Measurements from ENCODE around the gene MYOZ3.

The MYOZ3 gene

DNA sequence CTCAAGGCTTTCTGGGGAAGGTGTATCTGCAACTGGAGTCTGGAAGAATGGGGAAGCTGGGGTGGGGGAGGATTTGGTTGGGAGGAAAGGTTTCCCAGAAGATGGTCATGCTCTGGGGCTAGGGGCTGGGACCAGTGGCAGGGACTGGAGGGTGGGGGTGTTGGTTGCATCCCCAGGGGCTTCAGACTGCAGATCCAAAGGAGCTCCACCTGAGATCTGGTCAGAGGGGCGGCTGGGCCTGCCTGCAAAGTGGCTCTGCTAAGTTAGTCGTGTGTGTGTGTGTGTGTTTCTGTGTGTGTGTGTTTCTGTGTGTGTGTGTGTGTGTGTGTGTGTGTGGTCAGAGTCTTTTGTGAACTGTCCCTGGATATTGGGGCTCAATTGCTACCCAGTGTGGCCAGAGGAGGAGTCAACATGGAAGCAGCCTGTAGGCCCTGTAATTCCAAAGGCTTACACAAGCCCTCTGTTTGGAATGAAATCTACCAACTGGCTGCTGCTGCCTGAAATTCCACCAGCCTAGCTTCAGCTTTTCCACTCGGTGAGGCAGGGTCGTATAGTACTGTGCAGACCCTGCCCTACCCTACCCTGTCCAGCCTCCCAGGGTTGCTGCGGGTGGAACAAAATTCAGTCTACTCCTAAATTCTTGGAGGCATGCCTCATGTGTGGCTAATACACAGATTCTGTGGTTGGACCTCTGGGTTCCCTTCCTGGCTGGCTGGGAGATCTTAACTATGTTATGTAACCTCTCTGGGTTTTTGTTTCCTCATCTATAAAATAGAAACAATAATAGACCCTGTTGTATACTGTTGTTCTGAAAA, 33.1 kb upstream of the MYOZ3 start:
- no peak for DNase-seq (ENCODE audit: low read depth)

DNA sequence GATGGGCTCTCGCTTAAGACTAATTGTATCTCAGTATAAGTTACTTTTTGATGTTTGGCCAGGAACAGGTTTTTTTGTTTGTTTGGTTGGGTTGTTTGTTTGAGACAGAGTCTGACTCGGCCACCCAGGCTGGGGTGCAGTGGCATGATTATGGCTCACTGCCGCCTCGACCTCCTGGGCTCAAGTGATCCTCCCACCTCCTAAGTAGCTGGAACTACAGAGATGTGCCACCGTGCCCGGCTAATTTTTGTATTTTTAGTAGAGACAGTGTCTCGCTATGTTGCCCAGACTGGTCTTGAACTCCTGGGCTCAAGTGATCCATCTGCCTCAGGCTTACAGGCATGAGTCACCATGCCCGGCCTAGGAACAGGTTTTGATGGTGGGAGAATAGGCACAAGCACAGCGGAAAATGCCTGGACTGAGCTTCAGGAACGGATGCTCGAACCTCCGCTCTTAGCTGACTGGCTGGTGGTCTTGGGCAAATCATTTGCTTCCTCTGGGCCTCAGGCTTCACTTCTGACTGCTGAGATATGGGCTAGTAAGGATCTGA, 32.0 kb upstream of the MYOZ3 start:
- no peak for DNase-seq (ENCODE audit: low read depth)

- no peak for DNase-seq (ENCODE audit: low read depth)
Observed at GRCh38 chr5:150630016-150630415, 31.0 kb upstream of the MYOZ3 start.

DNA sequence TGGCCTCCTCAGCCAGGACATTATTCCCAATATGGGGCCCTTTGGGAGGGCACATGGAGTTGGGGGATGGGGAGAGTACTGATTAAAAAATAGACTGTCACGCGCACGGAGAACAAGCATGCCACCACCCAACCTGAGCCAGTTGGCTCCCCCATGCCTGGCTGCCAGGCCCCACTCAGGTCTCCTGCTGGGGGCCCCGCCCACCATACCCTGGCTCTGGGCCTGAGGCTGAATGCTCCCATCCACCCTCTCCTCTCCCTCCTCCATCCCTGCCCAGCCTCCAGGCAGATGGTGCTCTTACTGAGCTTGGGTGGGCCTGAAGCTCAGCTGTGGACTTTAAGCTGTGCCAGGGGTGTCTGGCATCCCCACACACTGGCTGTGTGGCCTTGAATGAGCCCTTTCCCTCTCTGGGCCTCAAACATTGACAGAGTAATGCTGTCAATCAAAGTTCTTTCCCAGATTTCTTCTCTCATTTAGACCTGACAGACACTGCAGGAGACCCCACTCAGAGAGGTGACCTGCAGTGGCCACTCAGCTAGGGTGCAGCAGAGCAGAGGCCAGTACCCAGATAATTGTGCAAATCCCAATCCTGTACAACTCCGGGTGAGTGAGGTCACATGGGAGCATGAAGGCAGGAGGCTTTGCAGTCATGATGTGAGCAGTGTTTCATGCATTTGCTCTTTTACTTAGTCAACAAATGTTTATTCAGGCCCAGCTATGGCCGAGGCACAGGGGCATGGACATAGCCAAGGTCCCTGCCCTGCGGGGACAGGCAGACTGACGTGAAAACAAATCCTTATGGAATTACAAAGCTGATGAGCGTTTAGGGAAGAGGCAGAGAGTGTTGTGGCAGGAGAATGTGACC, 30.4 kb upstream of the MYOZ3 start:
- DNase-seq (ENCODE audit: low read depth) = no peak

DNA sequence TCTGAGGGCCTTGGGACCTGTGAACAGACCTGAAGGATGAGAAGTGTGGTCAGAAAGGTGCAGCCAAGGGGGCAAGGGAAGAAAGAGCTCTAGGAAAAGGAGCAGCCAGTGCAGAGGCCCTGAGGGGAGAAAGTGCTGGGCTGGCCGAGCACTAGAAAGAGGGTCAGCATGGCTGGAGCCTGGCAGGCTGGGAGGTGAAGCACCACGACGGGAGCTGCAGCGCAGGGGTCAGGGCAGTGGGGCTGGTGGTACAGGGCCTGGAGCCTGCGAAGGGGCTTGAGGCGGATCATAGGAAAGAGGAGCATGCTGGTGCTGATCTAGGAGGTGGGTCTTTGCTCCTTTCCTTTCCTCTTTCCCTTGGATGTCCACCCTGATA, 29.7 kb upstream of the MYOZ3 start:
- DNase-seq (ENCODE audit: low read depth) = no peak

DNA sequence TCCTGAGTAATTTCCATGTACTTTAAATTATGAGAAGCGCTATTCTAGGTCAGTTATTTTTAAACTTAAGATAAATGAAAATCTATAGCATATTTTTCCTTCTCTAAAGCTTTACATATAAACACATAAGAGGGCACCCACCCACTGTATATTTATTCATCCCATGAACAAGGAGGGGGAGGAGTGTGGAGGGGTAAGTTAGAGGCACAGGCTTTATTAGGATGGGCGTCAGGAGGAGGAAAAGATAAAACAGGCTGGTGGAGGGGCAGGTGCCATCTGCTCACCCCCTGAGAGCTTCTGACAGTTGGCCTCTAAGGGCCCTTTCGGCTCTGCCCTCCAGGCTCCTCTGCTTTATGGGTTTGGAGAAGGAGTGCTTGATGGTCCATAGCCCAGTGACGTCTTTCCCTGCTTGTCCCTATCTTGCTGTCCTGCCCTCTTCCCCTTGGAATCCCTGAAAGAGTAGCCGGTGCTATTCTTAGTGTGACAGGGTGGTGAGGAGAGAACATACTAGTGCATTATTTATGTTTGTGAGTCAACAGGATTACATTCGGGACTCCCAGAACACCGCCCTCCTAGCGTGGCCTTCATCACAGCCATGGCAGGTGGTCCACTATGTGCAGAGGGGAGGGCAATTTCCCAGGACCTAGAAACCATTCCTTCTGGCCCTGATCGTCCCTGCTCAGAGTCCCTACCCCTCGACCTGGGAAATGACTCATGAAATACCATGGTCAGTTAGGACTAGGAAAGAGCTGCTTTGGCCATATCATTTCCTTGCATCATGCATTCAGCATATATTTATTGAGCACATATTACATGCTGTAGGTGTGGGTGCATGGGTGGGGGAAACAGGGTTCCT, 28.5 kb upstream of the MYOZ3 start:
- no peak for DNase-seq (ENCODE audit: low read depth)

DNA sequence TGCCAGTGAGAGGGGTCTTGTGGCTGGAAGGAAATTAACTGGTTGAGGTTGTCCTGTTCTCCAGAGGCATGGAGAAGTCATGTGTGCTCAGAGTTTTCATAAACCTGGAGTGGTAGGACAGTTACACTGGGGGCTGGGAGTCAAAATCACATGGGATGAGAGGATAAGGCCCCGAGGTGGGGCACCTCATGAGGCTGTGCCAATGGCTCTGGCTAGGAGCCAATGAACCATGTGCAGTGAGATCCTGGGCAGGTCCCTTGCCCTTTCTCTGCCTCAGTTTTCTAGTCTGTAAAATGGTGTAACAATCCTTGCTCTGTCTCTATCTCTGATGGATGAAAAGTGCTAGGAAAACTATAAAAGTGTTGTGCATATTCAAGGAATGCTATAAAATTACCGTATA, 27.6 kb upstream of the MYOZ3 start:
- no peak for DNase-seq (ENCODE audit: low read depth)

DNA sequence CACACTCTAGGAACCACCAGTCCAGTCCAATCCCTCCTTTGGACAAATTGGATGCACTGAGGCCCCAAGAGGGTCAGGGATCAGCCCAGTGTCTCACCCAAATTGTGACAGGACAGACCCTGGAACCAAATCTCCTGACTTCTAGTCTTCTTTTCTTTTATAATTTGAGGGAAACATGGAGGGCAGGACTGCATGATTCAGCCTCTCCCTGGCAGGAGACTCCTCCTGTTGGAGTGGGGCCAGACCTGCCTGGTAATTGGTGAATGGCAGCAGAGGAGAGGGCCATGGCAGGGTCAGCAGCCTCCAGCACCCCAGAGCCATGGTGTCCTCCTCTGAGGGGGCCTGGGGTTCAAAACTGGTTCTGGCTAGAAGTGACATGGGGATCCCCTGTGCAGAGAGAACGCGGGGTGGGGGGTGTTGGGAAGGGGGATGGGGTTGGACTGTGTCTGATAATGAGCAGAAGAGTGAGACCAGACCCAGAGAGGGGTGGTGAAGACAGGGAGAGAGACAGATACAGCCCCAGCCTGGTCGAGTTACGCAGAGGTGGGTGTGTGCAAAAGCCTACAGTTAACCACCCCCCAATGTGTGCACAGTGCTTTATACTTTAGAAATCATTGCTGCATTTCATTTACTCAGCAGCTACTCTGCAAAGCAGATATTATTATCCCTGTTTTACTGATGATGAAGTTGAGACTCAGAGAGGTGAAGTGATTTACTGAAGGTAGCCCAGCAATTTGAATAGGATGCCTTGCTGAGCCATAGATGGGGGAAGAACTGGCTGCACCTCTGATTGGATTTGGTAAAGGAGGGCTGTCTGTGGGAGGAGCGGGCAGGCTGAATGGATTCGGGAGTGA, 24.4 kb upstream of the MYOZ3 start:
- no peak for DNase-seq (ENCODE audit: low read depth)

GRCh38 chr5:150637245-150638052, 23.6 kb upstream of the MYOZ3 start:
- no peak for DNase-seq (ENCODE audit: low read depth)

- no peak for DNase-seq (ENCODE audit: low read depth)
Observed at GRCh38 chr5:150638053-150638444, 23.0 kb upstream of the MYOZ3 start.

- DNase-seq (ENCODE audit: low read depth) = no peak
Observed at GRCh38 chr5:150638488-150639376, 22.3 kb upstream of the MYOZ3 start.

DNA sequence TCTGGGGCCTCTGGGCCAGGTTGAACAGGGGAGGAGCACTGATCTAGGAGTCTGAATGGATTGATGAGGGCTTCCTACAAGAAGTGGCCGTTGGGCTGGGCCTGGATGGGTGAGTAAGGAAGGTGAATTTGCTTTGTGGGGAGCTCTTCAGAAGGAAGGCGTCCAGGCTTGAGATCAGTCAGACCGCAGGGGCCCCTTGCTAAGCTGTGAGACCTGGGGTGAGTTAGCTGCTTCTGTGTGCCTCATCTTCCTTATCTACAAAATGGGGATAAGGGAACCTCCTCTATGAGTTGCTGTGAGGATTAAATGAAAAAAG, 21.7 kb upstream of the MYOZ3 start:
- DNase-seq (ENCODE audit: low read depth) = no peak

GRCh38 chr5:150639751-150640150, 21.3 kb upstream of the MYOZ3 start:
- no peak for DNase-seq (ENCODE audit: low read depth)

DNA sequence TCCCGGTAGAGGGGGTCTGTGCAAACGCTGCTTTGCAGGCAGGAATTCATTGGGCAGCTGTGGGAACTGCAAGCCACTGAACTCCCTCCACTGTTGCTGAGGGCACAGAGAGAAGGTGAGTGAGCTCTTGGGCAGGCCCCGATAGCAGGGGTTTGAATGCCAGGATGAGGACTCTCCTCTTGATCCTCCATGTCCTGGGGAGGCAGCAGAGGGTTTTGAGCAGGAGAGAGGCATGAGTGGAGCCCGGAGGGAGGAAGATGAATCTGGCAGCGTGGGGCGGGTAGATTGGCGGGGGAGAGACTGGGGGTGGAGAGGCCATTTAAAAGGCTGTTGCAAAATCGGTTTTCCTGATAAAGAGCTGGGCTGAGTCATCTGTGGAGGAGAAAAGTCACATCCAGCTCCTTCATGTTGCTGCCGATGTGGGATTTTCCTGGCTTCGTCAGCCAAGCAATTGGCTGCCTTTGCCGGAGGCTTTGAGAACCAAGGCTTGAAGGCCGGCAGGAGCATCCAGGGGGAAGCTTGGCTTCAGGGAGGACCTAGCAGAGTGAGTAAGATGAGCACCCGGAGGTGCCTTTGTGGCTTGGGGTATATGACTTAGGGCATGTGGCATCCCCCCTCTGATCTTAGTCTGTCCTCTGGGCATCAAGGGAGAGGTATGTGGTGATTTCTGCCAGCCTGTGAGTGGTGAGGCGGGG, 20.6 kb upstream of the MYOZ3 start, which contains the start of gene SYNPO:
TSS of gene SYNPO (plus strand) at position 350 of the 695 bp plus-strand sequence. CDS start 7,616 bp downstream, outside the sequence.
- DNase-seq (ENCODE audit: low read depth) = no peak

DNA sequence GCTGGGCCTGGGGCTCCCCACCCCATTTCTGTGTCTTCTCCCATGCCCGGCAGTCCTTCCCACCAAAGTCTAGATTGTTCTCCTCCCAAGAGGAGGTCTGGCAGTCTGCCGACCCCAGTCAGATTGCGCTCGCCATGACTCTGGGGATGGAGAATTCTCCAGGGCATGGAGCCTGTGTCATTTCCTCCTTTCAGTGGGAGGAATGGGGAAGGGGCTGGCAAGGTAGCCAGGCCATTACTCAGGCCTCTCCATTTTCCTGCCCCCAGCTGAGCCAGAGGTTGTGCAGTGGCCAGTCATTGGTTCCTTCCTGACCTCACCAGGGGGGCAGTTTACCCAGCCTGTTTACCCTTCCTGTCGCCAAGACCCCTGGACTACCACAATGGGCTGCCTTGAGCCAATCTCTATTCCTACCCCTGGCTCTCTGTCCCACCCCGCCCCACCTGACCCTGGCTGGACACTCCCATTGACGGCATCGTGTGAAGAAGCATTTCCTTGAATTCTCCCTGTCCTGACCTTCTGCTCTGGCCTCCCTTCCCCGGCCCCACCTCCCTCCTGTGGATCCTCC, 20.0 kb upstream of the MYOZ3 start:
- DNase-seq (ENCODE audit: low read depth) = no peak

- DNase-seq (ENCODE audit: low read depth) = no peak
Observed at GRCh38 chr5:150641824-150642566, 19.1 kb upstream of the MYOZ3 start.

GRCh38 chr5:150642567-150642927, 18.5 kb upstream of the MYOZ3 start:
- DNase-seq (ENCODE audit: low read depth) = no peak
